Transverse colon (tissue), 4 donors: ENCODE measurements around the gene IFT88.

Experiments
- CTCF ChIP-seq, 5 experiments: fragments of 200-600 bp in 3 of 5; fragments of 450-650 bp in 2 of 5; sonication (generic) in 3 of 5; IDR thresholded peaks; 1 replicate in 2 of 5; 2 replicates in 3 of 5; pipeline ENCODE4 v1.5.1; 2016 to 2017; ENCODE audit warnings: antibody characterized with exemption in 5 of 5, inconsistent platforms in 3 of 5, mild to moderate bottlenecking in 2 of 5, moderate library complexity in 1 of 5
- EP300 ChIP-seq: sonication (generic); formaldehyde crosslinking; IDR thresholded peaks from one replicate; pipeline ENCODE4 v1.6.1; 2017; ENCODE audit warnings: antibody characterized with exemption, low read depth
- POLR2A ChIP-seq: fragments of 450-650 bp; IDR thresholded peaks from one replicate; pipeline ENCODE4 v1.6.1; 2016; ENCODE audit warnings: antibody characterized with exemption, mild to moderate bottlenecking, moderate library complexity
- POLR2AphosphoS5 ChIP-seq, 3 donors: sonication (generic); formaldehyde crosslinking; IDR thresholded peaks; one replicate each; pipeline ENCODE4 v1.6.1; 2016; ENCODE audit warnings: antibody characterized with exemption in 3 of 3

GRCh38 chr13:20579191-20579590 is 12.2 kb downstream of the IFT88 start:
- TF ChIP-seq CTCF (IDR thresholded peaks at IDR 0.05) (no peak), POLR2A (no peak), EP300 (no peak), POLR2AphosphoS5 (IDR thresholded peaks at IDR 0.05) (no peak)
